Activated CD4-positive, alpha-beta T cell treated with anti-CD3 and anti-CD28 coated beads, Interleukin-2, amount 50 U/mL, for 16 hours (primary cell): ENCODE measurements around the gene ATXN10.
"Not testable (repeated sequence)": the region's sequence is repeated elsewhere in the genome, so short reads cannot be mapped to it uniquely, and the experiment has no call there.

ENCODE experiments used
- DNase-seq: peaks from one replicate; pipeline ENCODE4 v3.0.0-alpha.2; 2020

Gene ATXN10

GRCh38 chr22:45714390-45714789 is 42.8 kb downstream of the ATXN10 start:
- DNase-seq = not testable (repeated sequence)

- no peak for DNase-seq
Measured at GRCh38 chr22:45717789-45718188, 46.2 kb downstream of the ATXN10 start.

GRCh38 chr22:45718391-45718790 is 46.8 kb downstream of the ATXN10 start:
- no peak for DNase-seq

GRCh38 chr22:45720839-45721378 is 49.3 kb downstream of the ATXN10 start:
- DNase-seq = no peak

- no peak for DNase-seq
Measured at GRCh38 chr22:45722006-45722405, 50.4 kb downstream of the ATXN10 start.

- DNase-seq = no peak
Measured at GRCh38 chr22:45726081-45726480, 54.4 kb downstream of the ATXN10 start.

GRCh38 chr22:45731041-45731797 is 59.6 kb downstream of the ATXN10 start:
- DNase-seq = no peak

- no peak for DNase-seq
Measured at GRCh38 chr22:45731798-45732495, 60.3 kb downstream of the ATXN10 start.

GRCh38 chr22:45735273-45735672 is 63.6 kb downstream of the ATXN10 start:
- DNase-seq = no peak

GRCh38 chr22:45738206-45738605 is 66.6 kb downstream of the ATXN10 start:
- DNase-seq = no peak

GRCh38 chr22:45740236-45740635 is 68.6 kb downstream of the ATXN10 start:
- no peak for DNase-seq

- DNase-seq = no peak
Measured at GRCh38 chr22:45742866-45743450, 71.3 kb downstream of the ATXN10 start.

- DNase-seq = no peak
Measured at GRCh38 chr22:45743687-45744086, 72.1 kb downstream of the ATXN10 start.

- DNase-seq = no peak
Measured at GRCh38 chr22:45744442-45744841, 72.8 kb downstream of the ATXN10 start.

GRCh38 chr22:45750626-45751025 is 79.0 kb downstream of the ATXN10 start:
- no peak for DNase-seq

GRCh38 chr22:45752036-45752435 is 80.4 kb downstream of the ATXN10 start:
- DNase-seq = no peak

GRCh38 chr22:45754822-45755221 is 83.2 kb downstream of the ATXN10 start:
- no peak for DNase-seq

- no peak for DNase-seq
Measured at GRCh38 chr22:45756558-45756957, 84.9 kb downstream of the ATXN10 start.

GRCh38 chr22:45757068-45757467 is 85.4 kb downstream of the ATXN10 start:
- no peak for DNase-seq

- no peak for DNase-seq
Measured at GRCh38 chr22:45757936-45758335, 86.3 kb downstream of the ATXN10 start.

- no peak for DNase-seq
Measured at GRCh38 chr22:45758603-45759002, 87.0 kb downstream of the ATXN10 start.

- no peak for DNase-seq
Measured at GRCh38 chr22:45760682-45761081, 89.0 kb downstream of the ATXN10 start.

GRCh38 chr22:45762545-45763235 is 91.1 kb downstream of the ATXN10 start:
- DNase-seq = no peak
